Dedifferentiated amniotic fluid mesenchymal stem cell (primary cell): ENCODE measurements around the gene ZNRF1.
"Not testable (repeated sequence)": the region's sequence is repeated elsewhere in the genome, so short reads cannot be mapped to it uniquely, and the experiment has no call there.

ENCODE experiments used
- DNase-seq: peaks from one replicate; pipeline ENCODE4 v3.0.0-alpha.2; 2016; ENCODE audit errors: extremely low spot score

The ZNRF1 gene

GRCh38 chr16:75002474-75002873 is 3.6 kb downstream of the ZNRF1 start:
- DNase-seq, result no peak

GRCh38 chr16:75003931-75004330 is 5.1 kb downstream of the ZNRF1 start:
- no peak for DNase-seq

- no peak for DNase-seq
These were observed 5.6 kb downstream of the ZNRF1 start for GRCh38 chr16:75004460-75004859.

GRCh38 chr16:75005697-75006096 is 6.9 kb downstream of the ZNRF1 start:
- no peak for DNase-seq

- DNase-seq, result no peak
These were observed 8.6 kb downstream of the ZNRF1 start for GRCh38 chr16:75007443-75007842.

- DNase-seq, result no peak
These were observed 11.6 kb downstream of the ZNRF1 start for GRCh38 chr16:75010427-75010826.

GRCh38 chr16:75011634-75012307 is 12.9 kb downstream of the ZNRF1 start:
- peak; percentile 70 for DNase-seq

- no peak for DNase-seq
These were observed 13.7 kb downstream of the ZNRF1 start for GRCh38 chr16:75012380-75013081.

GRCh38 chr16:75013123-75013522 is 14.3 kb downstream of the ZNRF1 start:
- DNase-seq, result not testable (repeated sequence)

- DNase-seq, result no peak
These were observed 15.5 kb downstream of the ZNRF1 start for GRCh38 chr16:75014318-75014717.

GRCh38 chr16:75016451-75017081 is 17.7 kb downstream of the ZNRF1 start:
- DNase-seq, result not testable (repeated sequence)

- no peak for DNase-seq
These were observed 19.1 kb downstream of the ZNRF1 start for GRCh38 chr16:75017670-75018525.

GRCh38 chr16:75019007-75019406 is 20.2 kb downstream of the ZNRF1 start:
- DNase-seq, result no peak

- DNase-seq, result no peak
These were observed 20.8 kb downstream of the ZNRF1 start for GRCh38 chr16:75019586-75019985.

- no peak for DNase-seq
These were observed 22.6 kb downstream of the ZNRF1 start for GRCh38 chr16:75021410-75021809.

- no peak for DNase-seq
These were observed 23.7 kb downstream of the ZNRF1 start for GRCh38 chr16:75022567-75022966.

- no peak for DNase-seq
These were observed 24.2 kb downstream of the ZNRF1 start for GRCh38 chr16:75023009-75023408.

GRCh38 chr16:75024182-75024581 is 25.4 kb downstream of the ZNRF1 start:
- no peak for DNase-seq

GRCh38 chr16:75024594-75024993 is 25.8 kb downstream of the ZNRF1 start:
- no peak for DNase-seq

- no peak for DNase-seq
These were observed 26.9 kb downstream of the ZNRF1 start for GRCh38 chr16:75025761-75026160.

GRCh38 chr16:75026239-75026891 is 27.5 kb downstream of the ZNRF1 start:
- peak; percentile 55 for DNase-seq
